Kidney (tissue), 14 donors: ENCODE data around the gene DLL4. TPM values are rescaled to one million over a fixed set of nuclear protein-coding genes. Genes with fewer than 3 reads are reported as not detected.
"Not testable (repeated sequence)": the region's sequence is repeated elsewhere in the genome, so short reads cannot be mapped to it uniquely, and the experiment has no call there.

Source experiments
- DNase-seq, 5 donors: peaks; one replicate each; pipeline ENCODE4 v3.0.0-alpha.2; 2013 to 2020
- FAIRE-seq: peaks from 2 replicates; lab custom pipeline; 2012; peaks lifted over from hg19 to GRCh38; lab: Jason Lieb, UNC
- H3K27ac ChIP-seq, 2 donors: one replicate each; pipeline ENCODE4 v1.7.0; 2013; ENCODE audit warnings: low read depth in 2 of 2, low read length in 2 of 2, inconsistent platforms in 1 of 2
- H3K27me3 ChIP-seq: one replicate; pipeline ENCODE4 v1.7.1; 2013; ENCODE audit warnings: low read length, inconsistent platforms; ENCODE audit not compliant: control insufficient read depth, insufficient read depth
- H3K36me3 ChIP-seq, 3 donors: one replicate each; pipeline versions ENCODE4 v1.7.0 to v1.7.1; 2013; ENCODE audit warnings: low read length in 3 of 3, control low read depth in 1 of 3, inconsistent platforms in 1 of 3; ENCODE audit not compliant: insufficient read depth in 3 of 3, control insufficient read depth in 2 of 3
- H3K4me1 ChIP-seq, 3 donors: one replicate each; pipeline versions ENCODE4 v1.7.0 to v1.7.1; 2013; ENCODE audit warnings: low read length in 3 of 3, inconsistent platforms in 1 of 3, low read depth in 1 of 3; ENCODE audit not compliant: control insufficient read depth in 2 of 3, insufficient read depth in 2 of 3
- H3K4me3 ChIP-seq, 3 donors: one replicate each; pipeline versions ENCODE4 v1.7.0 to v1.8.1; 2013; ENCODE audit warnings: low read length in 3 of 3, control low read depth in 1 of 3, inconsistent platforms in 1 of 3
- H3K9ac ChIP-seq, 3 donors: one replicate each; pipeline versions ENCODE4 v1.7.0 to v1.7.1; 2013; ENCODE audit warnings: low read length in 3 of 3, control low read depth in 1 of 3, inconsistent platforms in 1 of 3
- H3K9me3 ChIP-seq, 3 donors: one replicate each; pipeline versions ENCODE4 v1.7.0 to v1.7.1; 2013; ENCODE audit warnings: low read length in 3 of 3, control low read depth in 1 of 3, inconsistent platforms in 1 of 3; ENCODE audit not compliant: control insufficient read depth in 2 of 3, insufficient read depth in 1 of 3
- intact Hi-C: fragments of 100-400 bp; cut with DNase I; formaldehyde crosslinking; loops from one replicate; pipeline ENCODE4 v1.11.1; 2022
- polyA plus RNA-seq: library from polyadenylated mRNA; stranded (reverse); fragments of 350-450 nt; fragmentation: Illumina TruSeq; extraction: RNeasy Lipid Tissue Mini Kit (QIAGEN cat#74804); gene quantifications from one replicate; pipeline ENCODE4 v1.2.3, GENCODE V29; 2014; ENCODE audit warnings: low read depth, low replicate concordance; ENCODE audit not compliant: insufficient read depth
- total RNA-seq: library from RNA; stranded (reverse); fragmentation: NEBNext Ultra II Directional; extraction: Animal tissue kit (Norgen Biotek cat#: 25700); gene quantifications from one replicate; pipeline ENCODE4 v1.2.1, GENCODE V29; 2021
- TF ChIP-seq, protein P1 (sequence below): IDR thresholded peaks from 3 replicates; pipeline ENCODE4 v1.5.1; 2012; ENCODE audit warnings: mild to moderate bottlenecking, moderate library complexity, borderline replicate concordance; ENCODE audit not compliant: insufficient read depth; ENCODE audit errors: extremely low read depth
- donor health status: control.
- donor health status: control.
- donor health status: control.
- donor health status: control.
- donor health status: control.
- donor health status: DM: yes; HTN: yes; CAD: no.
- donor health status: Normal renal cell carcinoma (clear cell type).

The DLL4 gene
- total and polyA plus RNA-seq, 2 donors from 2014 or later, result 5.8 to 9.4 TPM

- Histone ChIP-seq H3K4me1 (peaks cover 0 to 13% (median 4%) of the 10 kb centered on the region in 3 donors), H3K27ac (no peak overlapping the region), H3K9ac (peak overlapping the region; percentile 4 to 72 (median 51))
Observed at GRCh38 chr15:40953713-40954074, 24.6 kb downstream of the DLL4 start.

DNA sequence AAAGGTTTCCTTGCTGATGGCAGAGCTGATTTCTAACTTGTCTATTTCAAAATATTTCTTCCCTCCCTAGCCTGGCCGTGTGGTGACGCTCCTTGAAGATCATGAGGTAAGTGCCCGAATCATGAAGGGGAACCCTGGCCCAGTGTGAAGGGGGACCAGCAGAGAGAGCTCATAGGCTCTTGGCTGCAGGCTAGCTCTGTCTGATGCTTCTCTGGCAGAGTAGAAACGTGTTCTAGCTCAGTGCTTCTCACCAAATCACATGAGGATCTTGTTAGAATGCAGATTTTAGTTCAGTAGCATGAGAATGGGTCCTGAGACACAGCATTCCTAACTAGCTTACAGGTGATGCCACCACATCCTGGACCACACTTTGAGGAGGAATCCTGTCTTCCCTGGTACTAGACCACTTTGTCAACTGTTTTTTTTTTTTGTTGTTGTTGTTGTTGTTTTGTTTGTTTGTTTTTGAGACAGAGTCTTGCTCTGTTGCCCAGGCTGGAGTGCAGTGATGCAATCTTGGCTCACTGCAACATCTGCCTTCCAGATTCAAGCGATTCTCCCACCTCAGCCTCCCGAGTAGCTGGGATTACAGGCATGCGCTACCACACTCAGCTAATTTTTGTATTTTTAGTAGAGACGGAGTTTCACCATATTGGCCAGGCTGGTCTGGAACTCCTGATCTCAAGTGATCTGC, 25.2 kb downstream of the DLL4 start:
- H3K27me3 ChIP-seq, H3K9me3 ChIP-seq, FAIRE-seq, H3K27ac ChIP-seq, intact Hi-C loops, H3K36me3 ChIP-seq: not testable (repeated sequence)
- peak in 1 of 5 donors; percentile 28 for DNase-seq
- Histone ChIP-seq H3K9ac (peak overlapping the region in 1 of 3 donors; percentile 51), H3K4me3 (peak overlapping the region in 1 of 3 donors; percentile 81), H3K4me1 (peaks cover 0 to 13% (median 4%) of the 10 kb centered on the region in 3 donors)

More at GRCh38 chr15:40953713-40954074, 24.6 kb downstream of the DLL4 start:
- intact Hi-C loops, result no loop called here
- TF ChIP-seq, protein P1, sequence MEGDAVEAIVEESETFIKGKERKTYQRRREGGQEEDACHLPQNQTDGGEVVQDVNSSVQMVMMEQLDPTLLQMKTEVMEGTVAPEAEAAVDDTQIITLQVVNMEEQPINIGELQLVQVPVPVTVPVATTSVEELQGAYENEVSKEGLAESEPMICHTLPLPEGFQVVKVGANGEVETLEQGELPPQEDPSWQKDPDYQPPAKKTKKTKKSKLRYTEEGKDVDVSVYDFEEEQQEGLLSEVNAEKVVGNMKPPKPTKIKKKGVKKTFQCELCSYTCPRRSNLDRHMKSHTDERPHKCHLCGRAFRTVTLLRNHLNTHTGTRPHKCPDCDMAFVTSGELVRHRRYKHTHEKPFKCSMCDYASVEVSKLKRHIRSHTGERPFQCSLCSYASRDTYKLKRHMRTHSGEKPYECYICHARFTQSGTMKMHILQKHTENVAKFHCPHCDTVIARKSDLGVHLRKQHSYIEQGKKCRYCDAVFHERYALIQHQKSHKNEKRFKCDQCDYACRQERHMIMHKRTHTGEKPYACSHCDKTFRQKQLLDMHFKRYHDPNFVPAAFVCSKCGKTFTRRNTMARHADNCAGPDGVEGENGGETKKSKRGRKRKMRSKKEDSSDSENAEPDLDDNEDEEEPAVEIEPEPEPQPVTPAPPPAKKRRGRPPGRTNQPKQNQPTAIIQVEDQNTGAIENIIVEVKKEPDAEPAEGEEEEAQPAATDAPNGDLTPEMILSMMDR, result no peak
- H3K36me3 ChIP-seq, result no peaks in the 10 kb centered on the region
- peak overlapping the region; percentile 61 to 82 (median 81) for H3K4me3 ChIP-seq
- H3K27me3 ChIP-seq, result peaks cover 2% of the 10 kb centered on the region
- FAIRE-seq (no peak), DNase-seq (peak in 3 of 5 donors; percentile 58 to 67 (median 64))
- H3K9me3 ChIP-seq, result no peaks in the 10 kb centered on the region

DNA sequence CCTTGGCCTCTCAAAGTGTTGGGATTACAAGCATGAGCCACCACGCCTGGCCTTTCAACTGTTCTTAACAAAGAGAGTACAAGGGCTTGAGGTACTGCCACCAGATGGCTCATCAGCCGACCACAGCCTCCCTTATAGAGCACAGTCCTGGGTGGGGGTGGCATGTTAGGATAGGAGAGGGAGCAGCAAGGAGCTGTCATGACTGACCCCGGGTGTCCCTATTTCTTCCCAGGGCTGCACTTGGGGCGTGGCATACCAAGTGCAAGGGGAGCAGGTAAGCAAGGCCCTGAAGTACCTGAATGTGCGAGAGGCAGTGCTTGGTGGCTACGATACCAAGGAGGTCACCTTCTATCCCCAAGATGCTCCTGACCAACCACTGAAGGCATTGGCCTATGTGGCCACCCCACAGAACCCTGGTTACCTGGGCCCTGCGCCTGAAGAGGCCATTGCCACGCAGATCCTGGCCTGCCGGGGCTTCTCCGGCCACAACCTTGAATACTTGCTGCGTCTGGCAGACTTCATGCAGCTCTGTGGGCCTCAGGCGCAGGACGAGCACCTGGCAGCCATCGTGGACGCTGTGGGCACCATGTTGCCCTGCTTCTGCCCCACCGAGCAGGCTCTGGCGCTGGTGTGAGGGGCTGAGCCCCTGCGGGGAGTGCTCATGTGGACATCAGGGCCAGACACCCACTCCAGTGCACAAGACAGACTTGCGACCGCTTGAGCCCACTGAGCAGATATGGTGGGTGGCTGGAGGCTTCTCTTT, 26.2 kb downstream of the DLL4 start:
- H3K4me3 ChIP-seq, result no peak overlapping the region
- H3K27ac ChIP-seq, result no peak overlapping the region
- FAIRE-seq (no peak), DNase-seq (peak in 1 of 5 donors; percentile 43)
- no peaks in the 10 kb centered on the region for H3K9me3 ChIP-seq
- intact Hi-C loops, result no loop called here
- no peaks in the 10 kb centered on the region for H3K36me3 ChIP-seq
- TF ChIP-seq, protein P1, result no peak
- peaks cover 0 to 13% (median 4%) of the 10 kb centered on the region in 3 donors for H3K4me1 ChIP-seq
- peaks cover 2% of the 10 kb centered on the region for H3K27me3 ChIP-seq
- no peak overlapping the region for H3K9ac ChIP-seq

- H3K9me3 ChIP-seq, result no peaks in the 10 kb centered on the region
- peak in 1 of 5 donors; percentile 41 for DNase-seq
- H3K27ac ChIP-seq, result no peak overlapping the region
- TF ChIP-seq, protein P1, result no peak
- intact Hi-C loops, result no loop called here
- peaks cover 0 to 13% (median 4%) of the 10 kb centered on the region in 3 donors for H3K4me1 ChIP-seq
- no peak overlapping the region for H3K9ac ChIP-seq
- FAIRE-seq, result no peak
- no peak overlapping the region for H3K4me3 ChIP-seq
- H3K27me3 ChIP-seq, result peaks cover 2% of the 10 kb centered on the region
- H3K36me3 ChIP-seq, result no peaks in the 10 kb centered on the region
Observed at GRCh38 chr15:40955930-40956540, 26.9 kb downstream of the DLL4 start.
